GM12878 (cell line): ENCODE data around the gene PHACTR3. TPM values are rescaled to one million over a fixed set of nuclear protein-coding genes. Genes with fewer than 3 reads are reported as not detected.
"Not testable (repeated sequence)": the region's sequence is repeated elsewhere in the genome, so short reads cannot be mapped to it uniquely, and the experiment has no call there.

ENCODE experiments used
- ATAC-seq: fragments of 200-7000 bp; cut with Tn5 transposase; 3 replicates; pipeline ENCODE4 v1.9.1; 2020; ENCODE audit warnings: mild to moderate bottlenecking, moderate library complexity
- BruUV-seq: library from RNA; stranded (reverse); fragments of 400-500 nt; replicated peaks from 2 replicates; lab custom pipeline; 2021; lab: Mats Ljungman, UMichigan
- CTCF ChIA-PET: fragments of 300-600 bp; sonication (Branson Sonifier 250); formaldehyde crosslinking; extraction: SDS; loops from one replicate; lab custom pipeline; 2021; ENCODE audit warnings: inconsistent platforms; lab: Yijun Ruan, JAX
- POLR2A ChIA-PET: fragments of 350-600 bp; formaldehyde crosslinking; extraction: SDS; loops from one replicate; lab custom pipeline; 2021; ENCODE audit warnings: inconsistent platforms; lab: Charles Lee
- RAD21 ChIA-PET: fragments of 300-600 bp; sonication (Branson Sonifier 250); formaldehyde crosslinking; loops from one replicate; lab custom pipeline; 2023; ENCODE audit warnings: antibody characterized with exemption; ENCODE audit not compliant: unreplicated experiment; lab: Charles Lee
- SMC1A ChIA-PET: fragments of 300-600 bp; sonication (Branson Sonifier 250); formaldehyde crosslinking; loops from one replicate; lab custom pipeline; 2023; ENCODE audit not compliant: unreplicated experiment, uncharacterized antibody; lab: Charles Lee
- DNase-seq: peaks from one replicate; pipeline ENCODE4 v3.0.0-alpha.2; 2011; ENCODE audit warnings: low read depth, low spot score
- FAIRE-seq: peaks from 3 replicates; lab custom pipeline; 2011; peaks lifted over from hg19 to GRCh38; lab: Jason Lieb, UNC
- H2AFZ ChIP-seq: 2 replicates; pipeline ENCODE4 v1.6.0; 2011; ENCODE audit warnings: low read depth, low read length, control low read depth; ENCODE audit not compliant: control insufficient read depth
- H3K27ac ChIP-seq: 2 replicates; pipeline ENCODE4 v1.5.1; 2011; ENCODE audit warnings: control low read depth; ENCODE audit not compliant: control insufficient read depth, insufficient read depth
- H3K27me3 ChIP-seq, 2 experiments: replicated peaks in 1 of 2; 2 replicates each; pipeline versions ENCODE4 v1.6.0 to v1.6.1; 2011; ENCODE audit warnings: low read length in 1 of 2; ENCODE audit not compliant: control insufficient read depth in 2 of 2, insufficient read depth in 2 of 2
- H3K36me3 ChIP-seq, 2 experiments: 2 replicates each; pipeline ENCODE4 v1.5.1; 2011; ENCODE audit warnings: low read length in 1 of 2; ENCODE audit not compliant: control insufficient read depth in 2 of 2, insufficient read depth in 2 of 2
- H3K4me1 ChIP-seq: 2 replicates; pipeline ENCODE4 v1.6.1; 2011; ENCODE audit warnings: mild to moderate bottlenecking, low read length, moderate library complexity, mixed read lengths; ENCODE audit not compliant: control insufficient read depth, insufficient read depth
- H3K4me2 ChIP-seq: 2 replicates; pipeline ENCODE4 v1.6.0; 2011; ENCODE audit warnings: control low read depth; ENCODE audit not compliant: control insufficient read depth, insufficient read depth
- H3K4me3 ChIP-seq: fragments of 200-600 bp; sonication (generic); 2 replicates; pipeline ENCODE4 v1.5.1; 2016
- H3K79me2 ChIP-seq: 2 replicates; pipeline ENCODE4 v1.6.0; 2011; ENCODE audit warnings: low read length; ENCODE audit not compliant: control insufficient read depth, insufficient read depth
- H3K9ac ChIP-seq: 2 replicates; pipeline ENCODE4 v1.8.0; 2011; ENCODE audit warnings: low read length, control low read depth, mixed read lengths; ENCODE audit not compliant: control insufficient read depth, insufficient read depth
- H3K9me3 ChIP-seq: replicated peaks from 3 replicates; pipeline ENCODE4 v1.5.1; 2011; ENCODE audit warnings: mild to moderate bottlenecking, low read length; ENCODE audit not compliant: control insufficient read depth, insufficient read depth
- H4K20me1 ChIP-seq: 2 replicates; pipeline ENCODE4 v1.6.0; 2011; ENCODE audit not compliant: control insufficient read depth, insufficient read depth
- BHLHE40 ChIP-seq, 2 experiments: fragments of 450-650 bp in 1 of 2; IDR thresholded peaks; 2 replicates each; pipeline ENCODE4 v1.6.1; 2011 to 2017; ENCODE audit warnings: low read depth in 2 of 2, borderline replicate concordance in 1 of 2, improper control_type of control experiment in 1 of 2, low read length in 1 of 2, mild to moderate bottlenecking in 1 of 2
- CBX5 ChIP-seq: sonication (generic); IDR thresholded peaks from 2 replicates; pipeline ENCODE4 v1.6.1; 2016; ENCODE audit warnings: low read depth, moderate library complexity, mild to moderate bottlenecking, inconsistent platforms
- E4F1 ChIP-seq: fragments of 450-650 bp; IDR thresholded peaks from 2 replicates; pipeline ENCODE4 v1.6.1; 2018; ENCODE audit warnings: borderline replicate concordance, mild to moderate bottlenecking; ENCODE audit not compliant: partially characterized antibody
- NR2C1 ChIP-seq: fragments of 450-650 bp; IDR thresholded peaks from 2 replicates; pipeline ENCODE4 v1.6.1; 2017; ENCODE audit warnings: antibody characterized with exemption, mild to moderate bottlenecking, moderate library complexity
- NR2F1 ChIP-seq: fragments of 450-650 bp; conservative IDR thresholded peaks from 2 replicates; pipeline ENCODE4 v1.6.1; 2017; ENCODE audit warnings: mild to moderate bottlenecking
- RELB ChIP-seq: fragments of 450-650 bp; IDR thresholded peaks from 2 replicates; pipeline ENCODE4 v1.6.1; 2017; ENCODE audit warnings: low read depth, mild to moderate bottlenecking, moderate library complexity
- WGBS: methylation state at CpG from one replicate; pipeline ENCODE4 v1.1.6; 2016; ENCODE audit warnings: low lambda C conversion rate; ENCODE audit not compliant: insufficient replicate concordance, insufficient coverage; ENCODE audit errors: missing lambda C conversion rate; 5-methylcytosine and 5-hydroxymethylcytosine counted together
- in situ Hi-C: fragments of 300-500 bp; cut with MboI; formaldehyde crosslinking; loops from 9 replicates; pipeline ENCODE4 v1.14.3; 2018; ENCODE audit warnings: mixed read lengths
- intact Hi-C: fragments of 100-400 bp; cut with micrococcal nuclease; formaldehyde crosslinking; loops from one replicate; pipeline ENCODE4 v1.14.2; 2022; ENCODE audit not compliant: unreplicated experiment
- polyA plus RNA-seq, 11 experiments: library from polyadenylated mRNA; depleted of rRNA in 4 of 11; unstranded in 6 of 11; stranded (reverse) in 5 of 11; fragments of >200 nt; fragmentation: Nextera tagmentation in 4 of 11; fragmentation: Illumina TruSeq in 1 of 11; extraction: Ambion mirVana in 4 of 11; extraction: Trizol in 1 of 11; gene quantifications; 1 replicate in 1 of 11; 2 replicates in 10 of 11; pipeline versions ENCODE4 v1.2.1 to v1.2.3, GENCODE V29; 2011 to 2016; ENCODE audit warnings: inconsistent platforms in 2 of 11, missing spikeins in 2 of 11, low read depth in 1 of 11
- total RNA-seq, 4 experiments: library from RNA; depleted of rRNA in 3 of 4; stranded (reverse); fragments of >200 nt in 3 of 4; fragmentation: Illumina TruSeq in 1 of 4; extraction: Trizol in 1 of 4; gene quantifications; 2 replicates each; pipeline versions ENCODE4 v1.2.1 to v1.2.3, GENCODE V29; 2013 to 2021
- TF ChIP-seq, protein P1 (sequence below): IDR thresholded peaks from 2 replicates; pipeline ENCODE4 v1.6.1; 2011; ENCODE audit warnings: low read depth, low read length, improper control_type of control experiment, borderline replicate concordance

PHACTR3 gene
- total and polyA plus RNA-seq, 10 of the 15 experiments (the other 5 are each of a cell fraction or from before 2014, with no cell fraction given), result 0.17 to 2.7 (median 0.27) TPM; not detected in 1

DNA sequence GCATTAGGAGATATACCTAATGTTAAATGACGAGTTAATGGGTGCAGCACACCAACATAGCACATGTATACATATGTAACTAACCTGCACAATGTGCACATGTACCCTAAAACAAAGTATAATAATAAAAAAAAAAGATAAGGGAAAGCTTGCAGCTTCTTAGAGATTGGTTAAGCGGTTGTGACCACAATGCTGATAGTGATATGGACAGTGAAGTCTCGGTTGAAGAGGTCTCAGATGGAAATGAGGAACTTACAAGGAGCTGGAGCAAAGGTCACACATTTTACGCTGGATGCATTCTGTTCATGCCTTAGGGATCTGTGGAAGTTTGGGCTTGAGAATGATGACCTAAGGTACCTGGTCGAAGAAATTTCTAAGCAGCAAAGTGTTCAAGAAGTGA, 252.6 kb downstream of the PHACTR3 start:
- H3K9me3 ChIP-seq, POLR2A ChIA-PET, H3K27ac ChIP-seq, H3K79me2 ChIP-seq, H3K4me1 ChIP-seq, BruUV-seq, RAD21 ChIA-PET, H2AFZ ChIP-seq, H3K4me2 ChIP-seq, H3K9ac ChIP-seq, DNase-seq, H3K27me3 ChIP-seq, ATAC-seq, H4K20me1 ChIP-seq, FAIRE-seq, H3K36me3 ChIP-seq, CTCF ChIA-PET, H3K4me3 ChIP-seq, intact Hi-C loops, in situ Hi-C loops: not testable (repeated sequence)
- SMC1A ChIA-PET, result interaction anchor here (1.1 kb wide), 1 partner anchor 9 kb away, joined by 4 read pairs; no protein-coding TSS in a partner anchor
- WGBS, result 30% methylated on average over 5 of the region's 5 CpGs

DNA sequence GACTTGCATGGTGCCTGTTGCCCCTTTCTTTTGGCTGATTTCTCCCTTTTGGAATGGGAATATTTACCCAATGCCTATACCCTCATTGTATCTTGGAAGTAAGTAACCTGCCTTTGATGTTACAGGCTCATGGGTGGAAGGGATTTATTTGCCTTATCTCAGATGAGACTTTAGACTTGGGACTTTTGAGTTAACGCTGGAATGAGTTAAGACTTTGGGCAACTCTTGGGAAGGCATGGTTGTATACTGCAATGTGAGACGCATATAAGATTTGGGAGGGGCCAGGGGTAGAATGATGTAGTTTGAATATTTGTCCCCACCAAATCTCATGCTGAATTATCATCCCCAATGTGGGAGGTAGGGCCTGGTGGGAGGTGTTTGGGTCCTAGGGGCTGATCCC, 253.6 kb downstream of the PHACTR3 start:
- Histone ChIP-seq H3K4me1 (no peaks in the 10 kb centered on the region), H3K9me3 (no peaks in the 10 kb centered on the region), H3K4me3 (no peak overlapping the region), H3K4me2 (no peak overlapping the region), H4K20me1 (no peaks in the 10 kb centered on the region), H3K27ac (no peak overlapping the region), H3K27me3 (no peaks in the 10 kb centered on the region), H3K36me3 (no peaks in the 10 kb centered on the region), H3K79me2 (no peaks in the 10 kb centered on the region), H2AFZ (no peak overlapping the region), H3K9ac (no peak overlapping the region)
- intact Hi-C loops, result no loop called here
- WGBS, result 55% methylated on average over 2 of the region's 2 CpGs
- ATAC-seq (no peak), FAIRE-seq (no peak), DNase-seq (no peak)
- no TSS peak for BruUV-seq
- ChIA-PET SMC1A (interaction anchor here (1.1 kb wide), 1 partner anchor 10 kb away, joined by 4 read pairs; no protein-coding TSS in a partner anchor), CTCF (no interaction called here), POLR2A (no interaction called here), RAD21 (no interaction called here)
- no peak for TF ChIP-seq NR2F1
- no peak for TF ChIP-seq RELB
- TF ChIP-seq, protein P1, sequence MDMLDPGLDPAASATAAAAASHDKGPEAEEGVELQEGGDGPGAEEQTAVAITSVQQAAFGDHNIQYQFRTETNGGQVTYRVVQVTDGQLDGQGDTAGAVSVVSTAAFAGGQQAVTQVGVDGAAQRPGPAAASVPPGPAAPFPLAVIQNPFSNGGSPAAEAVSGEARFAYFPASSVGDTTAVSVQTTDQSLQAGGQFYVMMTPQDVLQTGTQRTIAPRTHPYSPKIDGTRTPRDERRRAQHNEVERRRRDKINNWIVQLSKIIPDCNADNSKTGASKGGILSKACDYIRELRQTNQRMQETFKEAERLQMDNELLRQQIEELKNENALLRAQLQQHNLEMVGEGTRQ, result no peak
- TF ChIP-seq NR2C1, result no peak
- TF ChIP-seq E4F1, result no peak
- TF ChIP-seq BHLHE40 (IDR thresholded peaks at IDR 0.05; ENCODE audit: borderline replicate concordance in 1 of 2, low read depth in 2 of 2, low read length in 1 of 2), result no peak
- TF ChIP-seq CBX5, result no peak
- in situ Hi-C loops, result no loop called here
